ENCODE measurements around the gene ZFR2.
"Not testable (repeated sequence)": the region's sequence is repeated elsewhere in the genome, so short reads cannot be mapped to it uniquely, and the experiment has no call there.

The ZFR2 gene
- total RNA-seq, result 0.47 to 1.3 (median 0.88) reads per million in 4 donors

DNA sequence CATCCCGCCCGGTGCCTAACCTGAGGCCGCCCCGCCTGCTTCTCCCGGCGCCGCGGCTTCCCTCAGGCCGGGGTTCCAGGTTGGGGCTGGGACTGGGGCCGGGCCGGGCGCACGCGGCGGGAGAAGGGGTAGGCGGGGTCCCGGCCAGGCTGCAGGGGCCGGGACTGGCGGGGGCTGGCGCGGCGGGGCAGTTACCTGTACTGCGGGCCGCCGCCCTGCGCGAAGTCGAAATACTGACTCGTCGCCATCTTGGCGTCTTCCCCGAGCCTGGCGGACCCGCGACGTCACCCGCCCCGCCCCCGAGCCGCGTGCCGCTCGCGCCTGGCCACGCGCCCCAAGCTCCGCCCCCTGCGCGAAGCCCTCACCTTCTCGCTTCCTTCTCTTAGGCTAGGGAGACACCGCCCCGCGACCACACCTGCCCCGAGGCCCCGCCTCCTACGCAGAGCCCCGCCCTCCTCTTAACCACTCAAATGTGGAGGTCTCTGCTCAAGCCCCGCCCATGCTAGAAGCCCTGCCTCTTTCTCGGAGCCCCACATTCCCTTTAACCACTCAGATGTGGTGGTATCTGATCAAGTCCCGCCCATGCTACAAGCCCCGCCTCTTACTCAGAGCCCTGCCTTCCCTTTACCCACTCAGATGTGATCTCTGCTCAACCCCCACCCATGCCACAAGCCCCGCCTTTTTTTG, at the start of gene ZFR2:
TSS of gene ZFR2 (minus strand) at position 269 of the 687 bp plus-strand sequence. CDS start at position 248, 21 bp downstream.
- DNase-seq, result peak in 1 of 5 donors; percentile 14

DNA sequence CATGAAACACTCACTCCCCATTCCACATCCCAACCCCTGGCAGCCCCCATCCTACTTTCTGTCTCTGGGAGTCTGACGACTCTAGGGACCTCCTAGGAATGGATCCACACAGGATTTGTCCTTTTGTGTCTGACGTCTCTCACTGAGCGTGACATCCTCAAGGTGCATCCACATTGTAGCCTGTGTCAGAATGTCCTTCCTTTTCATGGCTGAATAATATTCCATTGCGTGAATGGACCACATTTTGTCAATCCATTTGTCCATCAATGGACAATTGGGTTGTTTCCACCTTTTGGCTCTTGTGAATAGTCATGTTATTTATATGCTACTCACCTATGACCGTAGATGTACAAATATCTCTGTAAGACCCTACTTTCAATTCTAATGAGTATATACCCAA, 47.2 kb upstream of the ZFR2 start:
- no peak for DNase-seq

DNA sequence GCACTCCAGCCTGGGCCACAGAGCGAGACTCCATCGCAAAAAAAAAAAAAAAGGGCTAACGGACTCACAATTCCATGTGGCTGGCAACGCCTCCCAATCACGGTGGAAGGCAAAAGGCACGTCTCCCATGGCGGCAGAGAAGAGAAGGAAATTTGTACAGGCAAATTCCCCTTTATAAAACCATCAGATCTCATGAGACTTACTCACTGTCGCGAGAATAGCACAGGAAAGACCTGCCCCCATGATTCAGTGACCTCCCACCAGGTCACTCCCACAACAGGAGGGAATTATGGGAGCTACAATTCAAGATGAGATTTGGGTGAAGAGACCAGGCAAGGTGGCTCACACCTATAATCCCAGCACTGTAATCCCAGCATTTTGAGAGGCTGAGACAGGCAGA, 45.4 kb upstream of the ZFR2 start:
- no peak for DNase-seq

DNA sequence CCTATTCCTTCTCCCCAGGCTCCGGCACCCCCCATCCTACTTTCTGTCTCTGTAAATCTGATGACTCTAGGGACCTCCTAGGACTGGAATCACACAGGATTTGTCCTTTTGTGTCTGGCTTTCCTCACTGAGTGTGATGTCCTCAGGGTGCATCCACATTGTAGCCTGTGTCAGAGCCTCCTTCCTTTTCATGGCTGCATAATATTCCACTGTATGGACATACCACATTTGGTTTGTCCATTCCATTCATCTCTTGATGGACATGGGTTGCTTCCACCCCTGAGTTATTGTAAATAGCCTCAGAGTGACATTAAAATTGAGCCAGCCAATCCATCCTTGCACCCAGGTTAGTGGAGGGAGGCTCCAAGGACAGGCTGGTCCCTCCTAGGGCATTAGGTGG, 41.3 kb upstream of the ZFR2 start:
- no peak for DNase-seq

DNA sequence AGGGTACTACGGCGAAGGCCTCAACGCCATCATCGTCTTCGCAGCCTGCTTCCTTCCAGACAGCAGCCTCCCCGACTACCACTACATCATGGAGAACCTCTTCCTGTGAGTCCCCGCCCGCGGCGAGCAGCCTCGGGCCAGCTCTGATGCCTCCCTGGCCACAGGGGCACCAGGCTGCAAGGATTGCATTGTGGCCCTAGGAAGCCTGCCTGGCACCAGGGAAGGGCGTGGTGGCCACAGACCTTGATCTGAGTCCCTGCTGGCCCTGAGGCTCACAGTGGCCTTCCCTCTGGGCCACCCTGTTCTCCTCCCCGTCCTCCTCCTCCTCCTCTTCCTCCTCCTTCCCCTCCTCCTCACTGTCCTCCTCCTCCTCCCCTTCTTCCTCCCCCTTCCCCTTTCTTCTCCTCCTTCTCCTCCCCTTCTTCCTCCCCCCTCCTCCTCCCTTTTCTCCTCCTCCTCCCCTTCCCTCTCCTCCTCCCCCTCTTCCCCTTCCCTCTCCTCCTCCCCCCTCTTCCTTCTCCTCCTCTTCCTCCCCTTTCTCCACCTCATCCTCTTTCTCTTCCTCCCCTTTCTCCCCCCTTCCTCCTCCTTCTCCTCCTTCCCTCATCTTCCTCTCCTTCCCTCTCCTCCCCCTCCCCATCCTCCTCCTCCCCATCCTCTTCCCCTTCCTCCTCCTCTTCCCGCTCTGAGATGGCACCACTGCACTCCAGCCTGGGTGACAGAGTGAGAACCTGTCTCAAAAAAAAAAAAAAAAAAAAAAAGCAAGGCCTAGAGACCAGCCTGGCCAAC, 39.6 kb upstream of the ZFR2 start:
- DNase-seq, result no peak

DNA sequence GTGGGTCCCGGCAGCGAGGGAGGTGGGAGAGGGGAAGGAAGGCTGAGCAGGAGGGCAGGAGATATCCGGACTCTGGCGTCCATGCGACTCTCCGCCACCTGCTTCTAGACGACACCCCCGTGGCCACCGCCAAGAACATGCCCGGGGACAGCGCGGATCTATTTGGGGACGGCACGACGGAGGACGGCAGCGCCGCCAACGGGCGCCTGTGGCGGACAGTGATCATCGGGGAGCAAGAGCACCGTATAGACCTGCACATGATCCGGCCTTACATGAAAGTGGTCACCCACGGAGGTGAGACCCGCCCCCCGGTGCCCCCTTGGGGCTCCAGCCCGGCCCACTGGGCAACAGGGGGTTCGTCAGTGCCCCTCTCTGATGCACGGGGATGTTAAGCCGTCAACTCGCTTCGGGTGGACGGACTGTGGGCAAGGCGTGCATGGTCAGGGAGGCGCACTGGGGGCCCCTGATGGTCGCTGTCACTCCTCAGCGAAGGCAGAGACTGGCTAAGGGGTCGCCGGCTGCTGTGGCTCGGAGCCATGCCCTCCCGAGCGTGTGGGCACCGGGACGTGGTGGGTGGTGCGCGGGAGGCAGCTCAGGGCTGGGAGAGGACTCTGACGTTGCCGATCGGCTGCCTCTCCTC, 38.9 kb upstream of the ZFR2 start:
- no peak for DNase-seq

DNA sequence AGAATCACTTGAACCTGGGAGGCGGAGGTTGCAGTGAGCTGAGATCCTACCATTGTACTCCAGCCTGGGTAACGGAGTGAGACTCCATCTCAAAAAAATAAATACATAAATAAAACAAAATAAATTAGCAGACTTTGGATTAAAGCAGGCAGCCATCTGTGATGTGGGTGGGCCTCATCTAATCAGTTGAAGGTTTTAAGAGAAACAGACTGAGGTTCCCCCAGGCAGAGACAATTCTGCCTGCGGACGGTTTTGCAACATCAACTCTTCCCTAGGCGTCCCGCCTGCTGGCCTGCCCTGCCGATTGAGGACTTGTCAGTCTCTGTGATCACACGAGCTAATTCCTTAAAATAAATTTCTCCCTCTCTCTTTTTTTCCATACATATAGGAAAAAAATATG, 35.4 kb upstream of the ZFR2 start:
- no peak for DNase-seq

DNA sequence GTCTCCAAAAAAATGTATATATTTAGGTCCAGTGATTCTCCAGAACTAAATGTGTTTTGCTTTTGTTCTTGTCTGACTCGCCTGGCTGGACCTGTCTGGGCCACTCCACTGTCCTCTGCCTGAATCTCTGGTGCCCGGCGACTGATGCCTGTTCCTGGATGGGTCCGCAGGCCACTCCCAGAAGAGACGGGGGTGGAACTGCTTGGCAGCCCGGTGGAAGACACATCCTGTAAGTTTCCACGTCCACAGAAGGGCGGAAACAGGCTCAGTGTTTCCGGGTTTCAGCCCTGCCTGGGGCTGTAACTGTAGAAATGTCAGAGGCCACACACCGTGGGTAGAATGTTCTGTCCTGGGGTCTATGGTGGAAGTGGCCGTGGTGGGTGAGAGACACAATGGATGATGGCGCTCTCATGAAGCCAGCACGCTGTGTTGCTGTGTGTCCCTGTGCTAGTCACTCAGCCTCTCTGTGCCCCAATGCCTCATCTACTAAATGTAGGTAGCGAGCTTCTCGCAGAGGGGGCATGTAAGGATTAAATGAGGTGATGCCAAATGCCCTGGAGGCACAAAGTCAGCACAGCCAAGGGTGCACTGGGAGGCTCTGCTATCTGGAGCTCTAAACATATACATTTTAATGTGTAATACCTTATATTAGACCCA, 33.6 kb upstream of the ZFR2 start:
- DNase-seq, result no peak

DNA sequence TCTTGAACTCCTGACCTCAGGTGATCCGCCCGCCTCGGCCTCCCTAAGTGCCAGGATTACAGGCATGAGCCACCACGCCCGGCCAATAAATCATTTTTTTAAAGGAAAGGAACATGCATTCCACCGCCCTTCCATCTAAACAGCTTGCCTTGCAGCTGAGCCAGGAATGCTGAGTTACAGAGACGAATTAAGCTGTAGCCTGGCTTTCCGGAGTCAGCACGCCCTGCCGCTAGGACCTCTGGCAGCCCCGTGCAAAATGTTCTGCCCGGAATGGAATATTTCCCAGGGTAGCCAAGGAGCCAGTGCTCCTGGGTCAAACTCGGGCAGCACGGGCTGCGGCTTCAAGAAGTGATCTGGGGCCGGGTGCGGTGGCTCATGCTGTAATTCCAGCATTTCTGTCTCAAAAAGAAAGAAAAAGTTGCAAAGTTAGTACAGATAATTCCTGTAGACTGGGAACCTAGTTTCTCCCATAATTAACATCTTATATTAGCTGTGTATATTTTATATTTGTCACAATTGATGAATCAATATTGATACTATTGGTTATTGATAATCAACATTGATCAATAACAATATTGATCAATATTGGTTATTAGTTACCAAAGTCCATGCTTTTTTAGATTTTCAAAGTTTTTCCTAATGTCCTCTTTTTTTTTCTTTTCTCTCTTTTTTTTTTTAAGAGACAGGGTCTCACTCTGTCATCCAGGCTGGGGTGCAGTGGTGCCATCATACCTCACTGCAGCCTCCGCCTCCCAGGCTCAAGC, 30.9 kb upstream of the ZFR2 start:
- no peak for DNase-seq

DNA sequence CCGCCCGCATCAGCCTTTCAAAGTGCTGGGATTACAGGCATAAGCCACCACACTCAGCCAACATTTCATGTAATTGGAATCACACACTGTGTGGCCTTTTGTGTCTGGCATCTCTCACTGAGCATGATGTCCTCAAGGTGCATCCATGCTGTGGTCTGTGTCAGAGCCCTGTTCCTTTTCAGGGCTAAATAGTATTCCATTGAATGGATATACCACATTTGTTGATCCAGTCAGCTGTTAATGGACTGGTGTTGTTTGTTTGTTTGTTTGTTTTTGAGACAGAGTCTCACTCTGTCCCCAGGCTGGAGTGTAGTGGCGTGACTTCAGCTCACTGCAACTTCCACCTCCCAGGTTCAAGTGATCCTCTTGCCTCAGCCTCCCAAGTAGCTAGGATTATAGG, 29.6 kb upstream of the ZFR2 start:
- no peak for DNase-seq

DNA sequence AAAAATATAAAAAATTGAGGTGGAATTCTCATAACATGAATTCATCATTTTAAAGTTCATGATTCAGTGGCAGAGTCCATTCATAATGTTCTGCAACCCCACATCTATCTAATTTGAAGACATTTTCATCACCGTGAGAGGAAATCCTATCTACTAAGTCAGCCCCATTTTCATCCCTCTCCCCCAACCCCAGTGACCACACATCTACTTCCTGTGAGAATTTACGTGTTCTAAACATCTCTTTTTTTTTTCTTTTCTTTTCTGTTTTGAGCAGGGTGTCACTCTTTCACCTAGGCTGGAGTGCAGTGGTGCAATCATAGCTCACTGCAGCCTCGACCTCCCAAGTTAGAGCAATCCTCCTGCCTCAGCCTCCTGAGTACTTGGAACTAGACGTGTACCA, 29.1 kb upstream of the ZFR2 start:
- DNase-seq, result no peak

DNA sequence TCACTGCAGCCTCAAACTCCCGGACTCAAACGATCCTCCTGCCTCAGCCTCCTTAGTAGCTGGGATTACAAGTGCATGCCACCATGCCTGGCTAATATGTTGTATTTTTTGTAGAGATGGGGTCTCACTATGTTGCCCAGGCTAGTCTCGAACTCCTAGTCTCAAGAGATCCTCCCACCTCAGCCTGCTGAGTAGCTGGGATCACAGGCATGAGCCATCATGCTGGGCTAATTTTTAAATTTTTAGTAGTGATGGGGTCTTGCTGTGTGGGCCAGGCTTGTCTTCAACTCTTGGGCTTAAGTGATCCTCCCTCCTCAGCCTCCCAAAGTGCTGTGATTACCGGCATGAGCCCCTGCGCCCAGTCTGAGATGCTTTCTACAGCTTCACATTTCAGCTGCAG, 26.9 kb upstream of the ZFR2 start:
- no peak for DNase-seq

DNA sequence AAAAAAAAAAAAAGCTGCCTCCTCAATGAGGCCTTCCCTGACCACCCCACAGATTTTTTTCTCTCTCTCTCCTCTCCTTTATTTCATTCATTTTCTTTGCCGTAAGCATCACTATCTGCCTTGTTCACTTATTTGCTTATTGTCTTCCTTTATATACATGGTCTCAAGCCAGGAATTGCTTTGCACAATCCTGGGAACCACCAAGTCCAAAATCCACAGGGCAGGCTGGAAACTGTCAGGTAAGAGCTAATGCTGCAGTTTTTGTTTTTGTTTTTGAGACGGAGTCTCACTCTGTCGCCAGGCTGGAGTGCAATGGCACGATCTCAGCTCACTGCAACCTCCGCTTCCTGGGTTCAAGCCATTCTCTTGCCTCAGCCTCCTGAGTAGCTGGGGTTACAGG, 26.1 kb upstream of the ZFR2 start:
- not testable (repeated sequence) for DNase-seq

DNA sequence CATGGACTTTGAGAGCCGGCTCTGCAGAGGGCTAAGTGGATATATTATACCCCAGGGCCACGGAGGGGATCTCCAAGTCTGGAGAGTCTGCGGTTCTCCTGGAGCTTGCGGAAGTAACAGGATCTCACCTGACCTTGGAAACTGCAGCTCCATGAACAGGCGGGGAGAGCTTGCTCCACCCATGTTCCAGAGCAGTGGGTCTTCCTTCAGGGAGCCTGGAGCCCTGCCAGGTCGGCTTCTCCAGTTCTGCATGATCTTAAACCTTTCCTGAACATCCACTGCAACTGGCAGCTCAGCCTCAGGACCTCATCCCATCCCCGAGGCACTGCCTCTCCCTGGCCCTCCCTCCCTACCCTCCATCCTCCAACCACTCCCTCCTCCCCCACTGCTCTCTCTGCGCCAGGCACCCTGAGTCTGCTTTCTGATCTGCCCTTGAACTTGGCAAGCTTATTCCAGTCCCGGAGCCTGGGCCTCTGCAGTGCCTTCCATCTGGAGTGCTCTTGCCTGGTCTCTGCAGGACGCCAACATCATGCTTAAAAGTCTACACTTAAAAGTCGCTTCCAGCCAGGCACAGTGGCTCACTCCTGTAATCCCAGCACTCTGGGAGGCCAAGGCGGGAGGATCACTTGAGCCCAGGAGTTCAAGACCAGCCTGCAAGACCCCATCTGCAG, 24.8 kb upstream of the ZFR2 start:
- DNase-seq, result no peak

DNA sequence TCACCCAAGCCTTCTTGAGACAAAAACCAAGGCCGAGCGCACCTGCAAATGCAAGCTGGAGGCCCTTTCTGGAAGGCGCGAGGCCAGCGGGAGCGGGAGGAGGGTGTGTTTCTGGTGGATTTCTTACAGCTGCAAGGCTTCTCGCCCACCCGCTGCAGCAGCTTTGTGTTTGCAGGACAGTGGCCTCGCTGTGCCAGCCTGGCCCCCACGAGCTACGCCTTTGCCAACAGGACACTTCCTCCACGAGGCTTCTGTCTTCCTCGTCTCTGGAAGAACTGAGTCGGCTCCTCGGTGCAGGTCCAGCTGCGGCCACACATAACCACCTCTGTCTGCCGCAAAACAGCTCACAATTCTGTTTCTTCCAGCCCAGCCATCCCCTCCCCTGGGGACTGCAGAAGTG, 21.8 kb upstream of the ZFR2 start:
- no peak for DNase-seq

DNA sequence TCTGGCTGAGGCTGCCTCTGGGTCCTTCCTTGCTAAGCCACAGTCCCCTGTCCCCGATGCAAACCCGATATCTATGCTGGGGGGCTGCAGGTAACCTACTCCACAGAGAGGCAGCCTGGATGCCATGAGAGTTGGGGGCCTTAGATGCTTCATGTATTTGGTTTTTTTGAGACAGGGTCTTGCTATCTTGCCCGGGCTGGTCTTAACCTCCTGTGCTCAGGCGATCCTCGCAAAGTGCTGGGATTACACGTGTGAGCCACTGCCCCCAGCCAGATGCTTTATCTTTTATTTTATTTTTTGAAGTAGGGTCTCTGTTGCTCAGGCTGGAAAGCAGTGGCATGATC, 13.2 kb upstream of the ZFR2 start:
- DNase-seq, result no peak

DNA sequence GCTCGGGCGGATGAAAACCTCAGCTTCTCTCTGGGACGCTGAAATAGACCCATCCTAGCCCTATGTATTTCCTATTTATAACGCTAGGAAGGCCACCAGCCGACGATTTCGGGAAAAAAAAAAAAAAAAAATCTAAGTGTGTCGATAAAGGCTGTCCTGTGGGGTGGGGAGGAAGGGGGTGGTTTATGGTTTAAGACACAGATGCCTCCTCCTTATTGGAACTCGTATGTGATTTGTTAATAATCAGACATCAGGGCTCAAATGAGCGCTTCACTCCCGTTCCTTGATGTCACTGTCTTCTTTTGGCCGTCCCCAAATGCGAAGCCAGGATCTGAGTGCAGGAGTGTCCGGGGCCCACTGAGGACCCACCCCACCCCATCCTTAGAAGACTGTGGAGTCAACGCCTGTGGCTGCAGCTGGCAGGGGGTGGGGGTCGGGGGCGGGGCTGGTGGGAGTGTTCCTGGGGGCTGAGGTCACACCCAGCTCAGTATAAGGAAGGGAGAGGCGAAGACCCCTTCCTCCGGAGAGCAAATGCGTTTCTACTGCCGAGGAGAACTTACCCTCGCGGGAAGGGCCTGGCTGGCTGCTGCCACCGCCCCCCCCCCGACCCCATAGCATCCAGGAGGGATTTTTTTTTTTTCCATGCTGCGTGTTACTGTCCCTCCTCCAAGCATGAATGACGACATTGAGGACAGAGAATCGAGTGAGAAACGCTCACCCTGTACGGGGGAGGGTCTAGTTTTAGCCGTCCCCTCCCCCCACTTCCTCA, 12.6 kb upstream of the ZFR2 start:
- DNase-seq, result no peak

DNA sequence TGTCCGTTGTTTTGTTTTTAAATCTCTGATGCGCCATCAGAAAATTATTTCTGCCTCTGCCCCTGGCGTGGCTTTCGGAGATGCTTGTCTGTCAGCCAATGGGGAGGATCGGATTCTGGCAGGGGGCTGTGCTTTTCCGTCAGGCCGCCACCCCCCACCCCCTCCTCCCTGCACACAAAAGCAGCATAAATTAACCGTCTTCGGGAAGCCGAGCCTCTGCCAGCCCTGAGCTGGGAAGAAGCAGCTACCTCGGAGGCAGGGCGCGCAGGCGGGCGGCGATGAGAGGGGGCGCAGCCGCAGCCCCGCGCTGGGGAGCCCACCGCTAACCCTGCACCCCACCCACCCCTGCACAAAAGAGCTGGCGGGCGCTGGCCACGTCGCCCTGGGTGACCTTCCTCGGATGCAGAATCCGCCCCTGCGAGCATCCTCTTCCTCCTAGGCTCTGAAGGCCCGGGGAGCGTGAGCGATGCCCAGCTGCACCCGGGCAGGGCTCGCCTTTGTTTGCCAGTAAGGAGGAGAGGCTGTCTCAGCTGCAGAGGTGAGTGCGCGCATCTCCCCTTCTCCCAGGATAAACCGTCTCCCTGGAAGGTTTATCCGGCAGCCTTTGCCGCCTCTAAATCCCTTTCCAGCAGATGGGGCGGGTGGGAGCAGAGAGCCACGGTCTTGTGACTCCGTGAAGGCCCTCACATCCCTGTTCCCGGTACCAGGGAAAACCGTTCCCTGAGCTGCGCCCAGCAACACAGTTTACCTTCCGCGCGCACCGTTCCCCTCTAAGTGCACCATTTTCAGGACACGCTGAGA, 11.8 kb upstream of the ZFR2 start, which contains the start of gene ATCAY:
TSS of gene ATCAY (plus strand) at position 215 of the 801 bp plus-strand sequence. CDS start 5,083 bp downstream, outside the sequence.
- DNase-seq, result no peak

DNA sequence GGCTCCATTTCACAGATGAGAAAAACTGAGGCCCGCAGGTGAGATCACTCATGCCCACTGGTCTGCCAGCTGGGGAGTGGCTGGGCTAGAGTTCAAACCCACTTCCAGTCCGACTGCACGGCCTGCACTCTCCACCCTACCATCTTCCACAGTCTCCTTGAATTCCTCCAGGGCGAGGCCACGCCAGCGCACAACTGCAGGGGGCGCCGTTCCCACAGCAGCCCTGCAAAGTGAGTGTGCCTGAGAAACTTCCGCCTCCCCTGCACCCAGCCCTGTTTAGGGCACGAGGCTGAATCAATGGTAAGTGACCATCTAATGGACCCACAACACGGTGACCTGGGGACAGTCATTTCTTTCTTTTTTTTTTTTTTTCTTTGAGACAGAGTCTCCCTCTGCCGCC, 10.8 kb upstream of the ZFR2 start:
- DNase-seq, result no peak

DNA sequence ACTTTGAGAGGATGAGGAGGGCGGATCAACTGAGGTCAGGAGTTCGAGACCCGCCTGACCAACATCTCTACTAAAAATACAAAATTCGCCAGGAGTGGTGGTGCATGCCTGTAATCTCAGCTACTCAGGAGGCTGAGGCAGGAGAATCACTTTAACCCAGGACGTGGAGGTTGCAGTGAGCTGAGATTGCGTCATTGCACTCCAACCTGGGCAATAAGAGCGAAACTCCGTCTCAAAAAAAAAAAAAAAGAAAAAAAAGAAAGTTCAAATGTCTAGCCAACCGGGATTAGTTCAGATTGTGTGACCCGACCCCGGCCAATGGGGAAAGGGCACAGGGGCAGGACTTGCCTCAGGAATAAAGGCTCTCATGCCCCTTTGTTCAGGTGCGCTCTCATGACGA, 5.9 kb upstream of the ZFR2 start:
- not testable (repeated sequence) for DNase-seq
